Stimulated activated naive CD8-positive, alpha-beta T cell treated with anti-CD3 and anti-CD28 coated beads, Interleukin-15, amount 100 ng/mL, for 72 hours (primary cell): ENCODE data around the gene MUC5B.
A peak's percentile ranks its signal among the peaks of the same experiment; 100 is the strongest.

Experiments
- ATAC-seq: fragments of 150-1000 bp; cut with Tn5 transposase; 2 replicates; pipeline ENCODE4 v1.10.0; 2021; ENCODE audit warnings: mild to moderate bottlenecking, moderate library complexity
- DNase-seq, 2 donors: peaks; one replicate each; pipeline ENCODE4 v3.0.0; 2021 to 2022
- H3K27ac Mint-ChIP-seq, 2 donors: one replicate each; pipeline ENCODE4 v1.8.0; 2022; ENCODE audit warnings: mild to moderate bottlenecking in 2 of 2, mixed read lengths in 2 of 2, moderate library complexity in 2 of 2
- H3K27me3 Mint-ChIP-seq: one replicate; pipeline ENCODE4 v1.8.0; 2022; ENCODE audit warnings: mixed read lengths
- H3K4me1 Mint-ChIP-seq: one replicate; pipeline ENCODE4 v1.8.0; 2022; ENCODE audit warnings: mild to moderate bottlenecking, mixed read lengths
- H3K4me3 Mint-ChIP-seq, 2 donors: one replicate each; pipeline ENCODE4 v1.8.0; 2022; ENCODE audit warnings: mild to moderate bottlenecking in 2 of 2, mixed read lengths in 2 of 2, moderate library complexity in 1 of 2
- H3K9me3 Mint-ChIP-seq, 2 donors: one replicate each; pipeline ENCODE4 v1.8.0; 2022; ENCODE audit warnings: mixed read lengths in 2 of 2

The MUC5B gene

DNA sequence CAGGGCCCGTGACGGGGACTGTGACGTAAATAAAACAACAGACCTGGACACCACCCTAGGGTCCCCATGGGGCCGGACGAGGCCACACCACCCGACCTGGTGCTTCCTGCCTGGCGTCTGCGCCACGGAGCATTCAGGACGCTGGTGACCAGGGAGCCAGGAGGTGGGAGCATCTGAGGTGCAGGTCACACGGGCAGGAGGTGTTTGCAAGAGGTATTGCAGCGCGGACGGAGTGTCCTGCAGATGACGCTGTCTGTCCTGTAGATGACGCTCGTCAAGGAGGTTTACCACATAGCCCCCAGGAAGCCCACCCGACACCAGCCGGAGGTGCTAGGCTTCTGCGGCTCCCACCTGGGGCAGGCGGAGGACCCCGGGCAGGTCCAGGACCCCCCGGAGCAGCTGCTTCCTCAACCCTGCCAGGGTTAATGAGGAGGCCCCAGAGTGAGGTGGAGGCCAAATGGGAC is 986 bp upstream of the MUC5B start:
- ATAC-seq (no peak), DNase-seq (no peak)
- Mint-ChIP-seq H3K4me1 (no peaks in the 10 kb centered on the region), H3K27ac (no peak overlapping the region), H3K4me3 (no peak overlapping the region), H3K27me3 (peaks cover 43% of the 10 kb centered on the region), H3K9me3 (no peaks in the 10 kb centered on the region)

DNA sequence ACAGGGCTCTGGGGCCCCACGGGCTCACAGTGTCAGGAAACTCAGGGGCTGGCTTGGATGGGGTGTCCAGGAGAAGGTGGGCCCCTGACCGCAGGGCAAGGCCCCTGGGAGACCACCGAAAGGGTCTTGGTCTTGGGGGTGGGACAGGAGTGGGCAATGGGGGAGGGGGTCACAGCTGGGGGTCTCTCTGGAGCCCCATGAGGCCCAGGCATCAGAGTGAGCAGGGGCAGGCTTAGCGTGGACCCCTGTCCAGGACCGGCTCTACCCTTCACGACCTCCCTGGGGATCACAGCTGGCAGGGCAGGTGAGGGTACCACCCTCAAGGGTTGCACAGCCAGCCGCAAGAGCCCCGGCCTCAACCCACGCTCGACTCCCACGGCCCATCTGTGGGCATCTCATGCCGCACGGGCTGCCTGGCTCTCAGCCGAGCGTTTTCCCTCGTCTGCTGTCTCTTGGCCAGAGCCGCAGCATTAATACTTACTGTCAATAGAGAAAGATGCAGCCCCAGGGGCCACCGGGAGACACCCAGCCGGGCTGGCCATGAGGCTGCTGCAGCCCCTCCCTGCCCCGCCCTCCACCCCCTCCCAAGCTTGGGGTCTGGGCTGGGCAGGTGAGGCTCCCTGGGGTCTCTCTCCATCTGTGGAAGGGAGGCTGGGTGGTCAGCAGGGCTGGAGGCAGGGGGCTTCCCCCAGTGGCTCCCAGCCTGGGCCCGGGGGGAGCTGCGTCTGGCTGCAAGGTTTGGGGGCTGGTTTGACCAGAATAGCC is 662 bp downstream of the MUC5B start:
- H3K27me3 Mint-ChIP-seq = peaks cover 29% of the 10 kb centered on the region
- H3K4me3 Mint-ChIP-seq = no peak overlapping the region
- peak overlapping the region in 1 of 2 donors; percentile 27 for H3K27ac Mint-ChIP-seq
- DNase-seq = no peak
- H3K9me3 Mint-ChIP-seq = no peaks in the 10 kb centered on the region
- H3K4me1 Mint-ChIP-seq = no peaks in the 10 kb centered on the region
- ATAC-seq = no peak

- ATAC-seq (no peak), DNase-seq (no peak)
- Mint-ChIP-seq H3K4me3 (peak overlapping the region in 1 of 2 donors; percentile 26), H3K9me3 (no peaks in the 10 kb centered on the region), H3K4me1 (no peaks in the 10 kb centered on the region), H3K27ac (no peak overlapping the region), H3K27me3 (peaks cover 29% of the 10 kb centered on the region)
These were observed 1.2 kb downstream of the MUC5B start for GRCh38 chr11:1224111-1224490.

DNA sequence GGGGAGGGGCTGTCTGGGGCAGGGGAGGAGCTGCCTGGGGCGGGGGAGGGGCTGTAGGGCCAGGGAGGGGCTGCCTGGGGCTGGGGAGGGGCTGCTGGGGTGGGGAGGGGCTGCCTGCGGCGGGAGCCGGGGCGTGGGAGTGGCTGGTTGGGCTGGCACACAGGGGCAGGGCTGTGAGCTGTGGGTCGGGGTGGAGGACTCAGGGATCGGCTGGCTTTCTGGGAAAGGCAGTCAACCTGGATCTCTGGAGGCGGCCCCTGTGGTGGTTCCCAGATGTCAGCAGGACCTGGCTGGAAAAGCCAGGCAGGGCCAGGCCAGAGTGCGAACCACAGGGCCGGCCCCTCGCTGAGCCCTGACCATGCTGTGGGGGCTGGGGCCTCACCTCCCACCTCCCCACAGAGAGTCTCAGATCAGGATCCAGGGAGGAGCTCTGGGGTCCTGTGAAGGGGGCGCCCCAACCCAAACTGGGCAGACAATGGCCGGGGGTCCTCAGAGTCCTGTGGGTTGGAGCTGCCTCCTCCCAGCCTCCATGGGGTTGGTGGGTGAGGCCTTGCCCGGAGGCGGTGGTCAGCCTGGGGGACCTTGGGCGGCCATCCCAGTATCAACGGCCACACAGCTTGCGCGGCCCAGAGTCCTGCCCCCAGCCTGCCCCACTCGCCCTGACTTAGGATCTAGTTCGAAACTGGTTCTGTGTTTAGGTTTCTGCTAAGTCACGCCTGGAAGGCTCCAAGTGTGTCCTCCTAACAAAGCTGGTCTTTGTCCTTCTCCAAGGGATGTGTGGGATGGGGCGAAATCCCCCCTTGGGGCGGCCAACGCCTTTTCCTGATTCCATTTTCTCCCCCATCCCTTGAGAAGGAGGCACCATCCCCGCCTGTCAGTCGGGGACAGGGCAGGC is 1.9 kb downstream of the MUC5B start:
- H3K27ac Mint-ChIP-seq = no peak overlapping the region
- H3K4me3 Mint-ChIP-seq = no peak overlapping the region
- no peak for DNase-seq
- no peaks in the 10 kb centered on the region for H3K4me1 Mint-ChIP-seq
- H3K9me3 Mint-ChIP-seq = no peaks in the 10 kb centered on the region
- no peak for ATAC-seq
- H3K27me3 Mint-ChIP-seq = peaks cover 29% of the 10 kb centered on the region

GRCh38 chr11:1225386-1226225 is 2.7 kb downstream of the MUC5B start:
- no peak for DNase-seq
- ATAC-seq = no peak
- peaks cover 29% of the 10 kb centered on the region for H3K27me3 Mint-ChIP-seq
- H3K4me3 Mint-ChIP-seq = no peak overlapping the region
- no peak overlapping the region for H3K27ac Mint-ChIP-seq
- no peaks in the 10 kb centered on the region for H3K9me3 Mint-ChIP-seq
- no peaks in the 10 kb centered on the region for H3K4me1 Mint-ChIP-seq

GRCh38 chr11:1226226-1226985 is 3.5 kb downstream of the MUC5B start:
- Mint-ChIP-seq H3K9me3 (no peaks in the 10 kb centered on the region), H3K4me1 (no peaks in the 10 kb centered on the region), H3K27me3 (peaks cover 23% of the 10 kb centered on the region), H3K4me3 (no peak overlapping the region), H3K27ac (no peak overlapping the region)
- ATAC-seq (no peak), DNase-seq (no peak)

GRCh38 chr11:1226986-1227550 is 4.2 kb downstream of the MUC5B start:
- ATAC-seq (no peak), DNase-seq (no peak)
- no peak overlapping the region for H3K4me3 Mint-ChIP-seq
- H3K4me1 Mint-ChIP-seq = no peaks in the 10 kb centered on the region
- no peaks in the 10 kb centered on the region for H3K9me3 Mint-ChIP-seq
- no peak overlapping the region for H3K27ac Mint-ChIP-seq
- H3K27me3 Mint-ChIP-seq = peaks cover 16% of the 10 kb centered on the region

DNA sequence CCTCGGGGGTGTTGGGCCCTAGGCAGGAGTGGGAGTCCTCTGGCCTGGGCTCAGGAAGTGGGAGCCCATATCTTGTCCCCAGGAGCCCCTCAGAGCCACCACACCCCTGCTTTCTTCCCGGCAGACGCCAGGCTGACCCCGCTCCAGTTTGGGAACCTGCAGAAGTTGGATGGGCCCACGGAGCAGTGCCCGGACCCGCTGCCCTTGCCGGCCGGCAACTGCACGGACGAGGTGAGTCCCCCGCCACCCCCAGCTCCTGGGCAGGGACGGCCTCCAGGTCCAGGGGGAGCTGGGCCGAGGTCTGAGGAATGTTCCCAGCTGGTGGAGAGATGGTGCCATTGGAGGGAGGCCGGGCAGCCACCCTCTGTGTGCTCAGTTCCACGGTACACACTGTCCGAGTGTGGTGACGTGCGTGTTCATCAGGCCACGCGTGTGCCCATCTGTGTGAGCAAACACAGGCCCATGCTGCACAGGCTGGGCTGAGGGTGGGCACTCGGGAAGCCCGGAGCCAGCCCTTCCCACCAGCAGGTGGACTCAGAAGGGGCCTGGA is 4.8 kb downstream of the MUC5B start:
- no peak overlapping the region for H3K4me3 Mint-ChIP-seq
- no peaks in the 10 kb centered on the region for H3K9me3 Mint-ChIP-seq
- H3K27me3 Mint-ChIP-seq = peaks cover 15% of the 10 kb centered on the region
- DNase-seq (no peak), ATAC-seq (no peak)
- no peak overlapping the region for H3K27ac Mint-ChIP-seq
- H3K4me1 Mint-ChIP-seq = no peaks in the 10 kb centered on the region

DNA sequence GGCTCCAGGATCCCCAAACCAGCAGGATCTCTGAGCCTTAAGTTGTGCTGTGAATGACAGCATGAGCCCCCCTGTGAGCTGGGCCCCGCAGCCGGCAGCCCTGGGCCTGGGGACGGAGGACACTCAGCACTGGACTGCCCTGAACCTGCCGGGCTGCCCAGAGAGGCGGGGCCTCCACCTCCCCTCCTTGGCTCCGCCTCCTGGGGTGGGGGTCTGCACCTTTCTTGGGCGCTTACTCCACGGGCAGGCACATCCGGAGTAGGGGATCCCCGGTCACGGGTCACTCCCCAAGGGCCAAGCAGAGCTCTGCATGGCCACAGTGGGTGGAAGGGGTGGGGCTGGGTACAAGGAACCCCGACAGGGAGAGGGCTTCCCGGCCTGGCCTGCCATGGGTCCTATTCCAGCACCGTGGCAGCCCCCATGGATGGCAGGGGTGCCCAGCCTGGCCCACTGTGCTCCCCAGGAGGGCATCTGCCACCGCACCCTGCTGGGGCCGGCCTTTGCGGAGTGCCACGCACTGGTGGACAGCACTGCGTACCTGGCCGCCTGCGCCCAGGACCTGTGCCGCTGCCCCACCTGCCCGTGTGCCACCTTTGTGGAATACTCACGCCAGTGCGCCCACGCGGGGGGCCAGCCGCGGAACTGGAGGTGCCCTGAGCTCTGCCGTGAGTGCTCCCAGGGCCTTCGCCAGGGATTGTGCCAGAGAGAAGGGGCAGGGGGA is 5.4 kb downstream of the MUC5B start:
- Mint-ChIP-seq H3K4me3 (no peak overlapping the region), H3K9me3 (no peaks in the 10 kb centered on the region), H3K27ac (no peak overlapping the region), H3K27me3 (peaks cover 12% of the 10 kb centered on the region), H3K4me1 (no peaks in the 10 kb centered on the region)
- ATAC-seq (no peak), DNase-seq (no peak)

GRCh38 chr11:1228921-1229451 is 6.1 kb downstream of the MUC5B start:
- Mint-ChIP-seq H3K4me1 (no peaks in the 10 kb centered on the region), H3K27ac (no peak overlapping the region), H3K27me3 (peaks cover 5% of the 10 kb centered on the region), H3K4me3 (no peak overlapping the region), H3K9me3 (no peaks in the 10 kb centered on the region)
- DNase-seq (no peak), ATAC-seq (no peak)

- no peaks in the 10 kb centered on the region for H3K9me3 Mint-ChIP-seq
- ATAC-seq (peak; percentile 3), DNase-seq (no peak)
These were observed 6.7 kb downstream of the MUC5B start for GRCh38 chr11:1229471-1230120.

GRCh38 chr11:1230121-1230455 is 7.2 kb downstream of the MUC5B start:
- H3K4me1 Mint-ChIP-seq = no peaks in the 10 kb centered on the region
- no peak for DNase-seq
- H3K27me3 Mint-ChIP-seq = no peaks in the 10 kb centered on the region
- H3K27ac Mint-ChIP-seq = no peak overlapping the region
- H3K4me3 Mint-ChIP-seq = no peak overlapping the region
- no peak for ATAC-seq
- H3K9me3 Mint-ChIP-seq = no peaks in the 10 kb centered on the region

More at GRCh38 chr11:1229471-1230120, 6.7 kb downstream of the MUC5B start:
- no peaks in the 10 kb centered on the region for H3K27me3 Mint-ChIP-seq
- H3K4me1 Mint-ChIP-seq = no peaks in the 10 kb centered on the region
- H3K27ac Mint-ChIP-seq = no peak overlapping the region
- no peak overlapping the region for H3K4me3 Mint-ChIP-seq
